Measurements from ENCODE around the gene CTNND2. TPM values are rescaled to one million over a fixed set of nuclear protein-coding genes. Genes with fewer than 3 reads are reported as not detected.

Gene CTNND2
- total and polyA plus RNA-seq, 9 of the 15 experiments (the other 6 are each of a cell fraction or from before 2014, with no cell fraction given) = 0.03 to 0.35 TPM; not detected in 7

DNA sequence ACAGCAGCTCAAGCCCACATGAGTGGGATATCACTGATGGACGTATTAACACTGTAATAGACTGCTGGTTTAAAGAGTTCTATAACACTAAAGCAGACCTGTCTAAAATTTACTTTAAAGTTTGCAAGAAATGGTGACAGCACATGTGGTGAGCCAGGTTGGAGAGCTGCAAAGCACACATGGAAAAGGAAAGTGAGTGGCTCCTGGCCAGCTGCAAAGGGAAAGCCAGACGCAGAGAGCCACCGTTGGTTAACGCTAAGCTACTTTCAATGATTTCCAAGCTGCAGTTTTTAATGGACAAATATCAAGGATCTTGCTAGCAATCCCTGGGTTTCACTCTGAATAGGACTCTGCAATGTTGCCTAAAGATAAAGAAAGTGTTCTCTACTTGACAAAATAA, 89.9 kb downstream of the CTNND2 start:
- TF ChIP-seq, protein P1, sequence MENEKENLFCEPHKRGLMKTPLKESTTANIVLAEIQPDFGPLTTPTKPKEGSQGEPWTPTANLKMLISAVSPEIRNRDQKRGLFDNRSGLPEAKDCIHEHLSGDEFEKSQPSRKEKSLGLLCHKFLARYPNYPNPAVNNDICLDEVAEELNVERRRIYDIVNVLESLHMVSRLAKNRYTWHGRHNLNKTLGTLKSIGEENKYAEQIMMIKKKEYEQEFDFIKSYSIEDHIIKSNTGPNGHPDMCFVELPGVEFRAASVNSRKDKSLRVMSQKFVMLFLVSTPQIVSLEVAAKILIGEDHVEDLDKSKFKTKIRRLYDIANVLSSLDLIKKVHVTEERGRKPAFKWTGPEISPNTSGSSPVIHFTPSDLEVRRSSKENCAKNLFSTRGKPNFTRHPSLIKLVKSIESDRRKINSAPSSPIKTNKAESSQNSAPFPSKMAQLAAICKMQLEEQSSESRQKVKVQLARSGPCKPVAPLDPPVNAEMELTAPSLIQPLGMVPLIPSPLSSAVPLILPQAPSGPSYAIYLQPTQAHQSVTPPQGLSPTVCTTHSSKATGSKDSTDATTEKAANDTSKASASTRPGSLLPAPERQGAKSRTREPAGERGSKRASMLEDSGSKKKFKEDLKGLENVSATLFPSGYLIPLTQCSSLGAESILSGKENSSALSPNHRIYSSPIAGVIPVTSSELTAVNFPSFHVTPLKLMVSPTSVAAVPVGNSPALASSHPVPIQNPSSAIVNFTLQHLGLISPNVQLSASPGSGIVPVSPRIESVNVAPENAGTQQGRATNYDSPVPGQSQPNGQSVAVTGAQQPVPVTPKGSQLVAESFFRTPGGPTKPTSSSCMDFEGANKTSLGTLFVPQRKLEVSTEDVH (IDR thresholded peaks at IDR 0.05; ENCODE audit: low read depth, partially characterized antibody) = no peak
- TF ChIP-seq CHCHD3 (CRISPR knock-in tag; IDR thresholded peaks at IDR 0.05) = no peak
- TF ChIP-seq KLF13 (tag; IDR thresholded peaks at IDR 0.05; ENCODE audit: borderline replicate concordance, low read depth) = no peak
- no peak for TF ChIP-seq CBX1 (IDR thresholded peaks at IDR 0.05; ENCODE audit: low read depth)
- TF ChIP-seq ZNF165 (CRISPR knock-in tag; IDR thresholded peaks at IDR 0.05; ENCODE audit: borderline replicate concordance) = no peak
- TF ChIP-seq ILF3 (IDR thresholded peaks at IDR 0.05; ENCODE audit: borderline replicate concordance) = no peak
- TF ChIP-seq, protein P2, sequence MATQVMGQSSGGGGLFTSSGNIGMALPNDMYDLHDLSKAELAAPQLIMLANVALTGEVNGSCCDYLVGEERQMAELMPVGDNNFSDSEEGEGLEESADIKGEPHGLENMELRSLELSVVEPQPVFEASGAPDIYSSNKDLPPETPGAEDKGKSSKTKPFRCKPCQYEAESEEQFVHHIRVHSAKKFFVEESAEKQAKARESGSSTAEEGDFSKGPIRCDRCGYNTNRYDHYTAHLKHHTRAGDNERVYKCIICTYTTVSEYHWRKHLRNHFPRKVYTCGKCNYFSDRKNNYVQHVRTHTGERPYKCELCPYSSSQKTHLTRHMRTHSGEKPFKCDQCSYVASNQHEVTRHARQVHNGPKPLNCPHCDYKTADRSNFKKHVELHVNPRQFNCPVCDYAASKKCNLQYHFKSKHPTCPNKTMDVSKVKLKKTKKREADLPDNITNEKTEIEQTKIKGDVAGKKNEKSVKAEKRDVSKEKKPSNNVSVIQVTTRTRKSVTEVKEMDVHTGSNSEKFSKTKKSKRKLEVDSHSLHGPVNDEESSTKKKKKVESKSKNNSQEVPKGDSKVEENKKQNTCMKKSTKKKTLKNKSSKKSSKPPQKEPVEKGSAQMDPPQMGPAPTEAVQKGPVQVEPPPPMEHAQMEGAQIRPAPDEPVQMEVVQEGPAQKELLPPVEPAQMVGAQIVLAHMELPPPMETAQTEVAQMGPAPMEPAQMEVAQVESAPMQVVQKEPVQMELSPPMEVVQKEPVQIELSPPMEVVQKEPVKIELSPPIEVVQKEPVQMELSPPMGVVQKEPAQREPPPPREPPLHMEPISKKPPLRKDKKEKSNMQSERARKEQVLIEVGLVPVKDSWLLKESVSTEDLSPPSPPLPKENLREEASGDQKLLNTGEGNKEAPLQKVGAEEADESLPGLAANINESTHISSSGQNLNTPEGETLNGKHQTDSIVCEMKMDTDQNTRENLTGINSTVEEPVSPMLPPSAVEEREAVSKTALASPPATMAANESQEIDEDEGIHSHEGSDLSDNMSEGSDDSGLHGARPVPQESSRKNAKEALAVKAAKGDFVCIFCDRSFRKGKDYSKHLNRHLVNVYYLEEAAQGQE (IDR thresholded peaks at IDR 0.05; ENCODE audit: borderline replicate concordance) = no peak
- TF ChIP-seq, protein P2 (CRISPR knock-in tag; IDR thresholded peaks at IDR 0.05; ENCODE audit: low read depth) = no peak
- FAIRE-seq = no peak
- Histone ChIP-seq H3K9me1 (ENCODE audit: control insufficient read depth, insufficient read depth, low read length) (no peaks in the 10 kb centered on the region), H3K4me1 (replicated peaks in 1 of 2; ENCODE audit: control insufficient read depth in 2 of 2, insufficient read depth in 2 of 2, low read length in 2 of 2) (no peaks in the 10 kb centered on the region), H3K79me2 (ENCODE audit: control insufficient read depth, insufficient read depth, low read length) (no peaks in the 10 kb centered on the region), H3K9me3 (replicated peaks; ENCODE audit: control insufficient read depth, insufficient read depth, low read depth, low read length) (0 out of 2 replicates have a peak, but pooled peaks cover 1% of the 10 kb centered on the region), H3K36me3 (ENCODE audit: control insufficient read depth, insufficient read depth, low read length) (no peaks in the 10 kb centered on the region), H4K20me1 (replicated peaks; ENCODE audit: control insufficient read depth, insufficient read depth, low read length) (no peaks in the 10 kb centered on the region), H3K9ac (ENCODE audit: insufficient read depth in 1 of 2, low read depth in 2 of 2, low read length in 2 of 2) (no peak overlapping the region), H3K27me3 (ENCODE audit: control insufficient read depth in 2 of 2, insufficient read depth in 2 of 2, low read length in 2 of 2) (no peaks in the 10 kb centered on the region), H3K4me3 (no peak overlapping the region), H3K27ac (ENCODE audit: extremely low read depth, low read depth, low read length) (no peak overlapping the region), H2AFZ (ENCODE audit: low read depth, low read length) (no peak overlapping the region), H3K4me2 (ENCODE audit: insufficient read depth, low read length) (no peak overlapping the region)
- no TSS peak for BruUV-seq (replicated peaks)
- in situ Hi-C loops (cut with MboI) (no loop called here), intact Hi-C loops (cut with micrococcal nuclease) (no loop called here)
- POLR2A ChIA-PET = no interaction called here
- WGBS (ENCODE audit: insufficient coverage, low coverage, missing lambda C conversion rate) = 0% methylated on average over 4 of the region's 4 CpGs
- no peak for ATAC-seq
- DNase-seq (ENCODE audit: extremely low read depth in 1 of 4, low spot score in 3 of 4) = no peak
- CTCF ChIA-PET (ENCODE audit: low intra/inter-chr PET ratio) = no interaction called here

All from K562 (cell line).